Measurements from ENCODE around the gene METTL17. TPM values are rescaled to one million over a fixed set of nuclear protein-coding genes. Genes with fewer than 3 reads are reported as not detected.

The METTL17 gene
- total and polyA plus RNA-seq, 2 of the 13 experiments (the other 11 are each of a cell fraction or from before 2014, with no cell fraction given) = 122 to 199 TPM

DNA sequence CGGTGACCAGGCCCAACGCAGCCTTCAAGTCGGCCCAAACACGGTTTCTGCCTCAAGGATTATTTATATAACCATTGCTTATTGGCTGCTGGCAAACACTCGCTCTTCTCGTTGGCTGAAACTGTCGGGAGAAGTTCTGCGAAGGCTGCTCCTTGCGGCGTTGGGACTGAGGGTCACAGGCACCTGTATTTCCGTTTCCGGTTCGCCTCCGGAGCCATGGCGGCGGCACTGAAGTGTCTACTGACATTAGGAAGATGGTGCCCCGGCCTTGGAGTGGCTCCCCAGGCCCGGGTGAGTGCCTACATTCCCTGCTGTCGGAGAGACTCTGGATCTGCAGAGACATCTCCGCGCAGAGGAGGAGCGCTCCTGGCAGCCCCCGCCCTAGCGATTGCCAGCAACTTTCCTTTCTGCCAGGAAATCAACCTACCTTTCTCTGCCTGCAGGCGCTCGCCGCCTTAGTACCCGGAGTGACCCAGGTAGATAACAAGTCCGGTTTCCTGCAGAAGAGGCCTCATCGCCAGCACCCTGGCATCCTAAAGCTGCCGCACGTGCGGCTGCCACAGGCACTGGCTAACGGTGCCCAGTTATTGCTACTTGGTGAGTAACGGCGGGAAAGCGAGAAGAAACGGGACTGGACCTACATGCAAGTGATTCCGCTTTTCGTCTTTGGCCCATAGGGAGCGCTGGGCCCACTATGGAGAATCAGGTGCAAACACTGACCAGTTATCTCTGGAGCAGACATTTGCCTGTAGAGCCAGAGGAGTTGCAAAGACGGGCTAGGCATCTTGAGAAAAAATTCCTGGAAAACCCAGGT, at the start of gene METTL17 (continued):
- TF ChIP-seq HOXA9 (CRISPR knock-in tag; IDR thresholded peaks at IDR 0.05; ENCODE audit: borderline replicate concordance) (no peak), KLF15 (CRISPR knock-in tag; IDR thresholded peaks at IDR 0.05; ENCODE audit: borderline replicate concordance) (0 out of 2 replicates have a peak, but pooled peaks have one; percentile 7), ZNF792 (CRISPR knock-in tag; IDR thresholded peaks at IDR 0.05) (peak; percentile 37; the same call in 1 of the 2 replicates), ZBTB38 (CRISPR knock-in tag; IDR thresholded peaks at IDR 0.05) (peak; percentile 70; the same call in 1 of the 2 replicates), TCF12 (IDR thresholded peaks at IDR 0.05) (no peak), TCF12 (CRISPR knock-in tag; IDR thresholded peaks at IDR 0.05) (no peak), ZBTB21 (CRISPR knock-in tag; IDR thresholded peaks at IDR 0.05) (peak; percentile 39; the same call in 1 of the 2 replicates), ZKSCAN8 (CRISPR knock-in tag; IDR thresholded peaks at IDR 0.05; ENCODE audit: borderline replicate concordance) (no peak), PHF20 (CRISPR knock-in tag; IDR thresholded peaks at IDR 0.05) (peak; percentile 94), NR2C2 (CRISPR knock-in tag; IDR thresholded peaks at IDR 0.05; ENCODE audit: borderline replicate concordance) (peak; percentile 99), TBX3 (IDR thresholded peaks at IDR 0.05; ENCODE audit: borderline replicate concordance) (no peak), NRL (CRISPR knock-in tag; IDR thresholded peaks at IDR 0.05; ENCODE audit: borderline replicate concordance) (peak; percentile 62; the same call in 1 of the 2 replicates), SMARCE1 (IDR thresholded peaks at IDR 0.05; ENCODE audit: borderline replicate concordance) (no peak), ZNF343 (CRISPR knock-in tag; IDR thresholded peaks at IDR 0.05) (0 out of 2 replicates have a peak, but pooled peaks have one; percentile 42), TP53 (CRISPR knock-in tag; conservative IDR thresholded peaks at IDR 0.05) (no peak), HNRNPUL1 (IDR thresholded peaks at IDR 0.05; ENCODE audit: low read depth, low read length) (no peak), PHF5A (CRISPR knock-in tag; IDR thresholded peaks at IDR 0.05; ENCODE audit: low read depth, unreplicated experiment) (no peak), RNF2 (conservative IDR thresholded peaks at IDR 0.05; ENCODE audit: low read depth) (0 out of 2 replicates have a peak, but pooled peaks have one; percentile 32), SOX13 (IDR thresholded peaks at IDR 0.05) (no peak), SOX13 (CRISPR knock-in tag; conservative IDR thresholded peaks at IDR 0.05 in 1 of 2, IDR thresholded peaks at IDR 0.05 in 1 of 2) (peak in 1 of 2 experiments; percentile 20; a peak in 1 of 4 replicates), SMAD1 (CRISPR knock-in tag; IDR thresholded peaks at IDR 0.05; ENCODE audit: borderline replicate concordance, low read depth) (peak; percentile 90; the same call in 1 of the 2 replicates)
- TF ChIP-seq, protein P1, sequence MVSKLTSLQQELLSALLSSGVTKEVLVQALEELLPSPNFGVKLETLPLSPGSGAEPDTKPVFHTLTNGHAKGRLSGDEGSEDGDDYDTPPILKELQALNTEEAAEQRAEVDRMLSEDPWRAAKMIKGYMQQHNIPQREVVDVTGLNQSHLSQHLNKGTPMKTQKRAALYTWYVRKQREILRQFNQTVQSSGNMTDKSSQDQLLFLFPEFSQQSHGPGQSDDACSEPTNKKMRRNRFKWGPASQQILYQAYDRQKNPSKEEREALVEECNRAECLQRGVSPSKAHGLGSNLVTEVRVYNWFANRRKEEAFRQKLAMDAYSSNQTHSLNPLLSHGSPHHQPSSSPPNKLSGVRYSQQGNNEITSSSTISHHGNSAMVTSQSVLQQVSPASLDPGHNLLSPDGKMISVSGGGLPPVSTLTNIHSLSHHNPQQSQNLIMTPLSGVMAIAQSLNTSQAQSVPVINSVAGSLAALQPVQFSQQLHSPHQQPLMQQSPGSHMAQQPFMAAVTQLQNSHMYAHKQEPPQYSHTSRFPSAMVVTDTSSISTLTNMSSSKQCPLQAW (CRISPR knock-in tag; IDR thresholded peaks at IDR 0.05) = peak; percentile 81
- TF ChIP-seq, protein P2, sequence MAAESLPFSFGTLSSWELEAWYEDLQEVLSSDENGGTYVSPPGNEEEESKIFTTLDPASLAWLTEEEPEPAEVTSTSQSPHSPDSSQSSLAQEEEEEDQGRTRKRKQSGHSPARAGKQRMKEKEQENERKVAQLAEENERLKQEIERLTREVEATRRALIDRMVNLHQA (CRISPR knock-in tag; IDR thresholded peaks at IDR 0.05) = no peak
- TF ChIP-seq, protein P3, sequence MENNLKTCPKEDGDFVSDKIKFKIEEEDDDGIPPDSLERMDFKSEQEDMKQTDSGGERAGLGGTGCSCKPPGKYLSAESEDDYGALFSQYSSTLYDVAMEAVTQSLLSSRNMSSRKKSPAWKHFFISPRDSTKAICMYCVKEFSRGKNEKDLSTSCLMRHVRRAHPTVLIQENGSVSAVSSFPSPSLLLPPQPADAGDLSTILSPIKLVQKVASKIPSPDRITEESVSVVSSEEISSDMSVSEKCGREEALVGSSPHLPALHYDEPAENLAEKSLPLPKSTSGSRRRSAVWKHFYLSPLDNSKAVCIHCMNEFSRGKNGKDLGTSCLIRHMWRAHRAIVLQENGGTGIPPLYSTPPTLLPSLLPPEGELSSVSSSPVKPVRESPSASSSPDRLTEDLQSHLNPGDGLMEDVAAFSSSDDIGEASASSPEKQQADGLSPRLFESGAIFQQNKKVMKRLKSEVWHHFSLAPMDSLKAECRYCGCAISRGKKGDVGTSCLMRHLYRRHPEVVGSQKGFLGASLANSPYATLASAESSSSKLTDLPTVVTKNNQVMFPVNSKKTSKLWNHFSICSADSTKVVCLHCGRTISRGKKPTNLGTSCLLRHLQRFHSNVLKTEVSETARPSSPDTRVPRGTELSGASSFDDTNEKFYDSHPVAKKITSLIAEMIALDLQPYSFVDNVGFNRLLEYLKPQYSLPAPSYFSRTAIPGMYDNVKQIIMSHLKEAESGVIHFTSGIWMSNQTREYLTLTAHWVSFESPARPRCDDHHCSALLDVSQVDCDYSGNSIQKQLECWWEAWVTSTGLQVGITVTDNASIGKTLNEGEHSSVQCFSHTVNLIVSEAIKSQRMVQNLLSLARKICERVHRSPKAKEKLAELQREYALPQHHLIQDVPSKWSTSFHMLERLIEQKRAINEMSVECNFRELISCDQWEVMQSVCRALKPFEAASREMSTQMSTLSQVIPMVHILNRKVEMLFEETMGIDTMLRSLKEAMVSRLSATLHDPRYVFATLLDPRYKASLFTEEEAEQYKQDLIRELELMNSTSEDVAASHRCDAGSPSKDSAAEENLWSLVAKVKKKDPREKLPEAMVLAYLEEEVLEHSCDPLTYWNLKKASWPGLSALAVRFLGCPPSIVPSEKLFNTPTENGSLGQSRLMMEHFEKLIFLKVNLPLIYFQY (CRISPR knock-in tag; IDR thresholded peaks at IDR 0.05; ENCODE audit: borderline replicate concordance) = peak; percentile 30; the same call in 1 of the 2 replicates

Data from HepG2 (cell line).